ENCODE results near the gene CCDC116.

CCDC116 gene

GRCh38 chr22:21622919-21623647 lies 9.5 kb upstream of the CCDC116 start:
- Mint-ChIP-seq H3K4me1 (peaks cover 74% of the 10 kb centered on the region), H3K27me3 (no peaks in the 10 kb centered on the region), H3K4me3 (no peak overlapping the region), H3K36me3 (peaks cover 29% of the 10 kb centered on the region), H3K27ac (peak overlapping the region; percentile 43), H3K9me3 (no peaks in the 10 kb centered on the region)
- no peak for ATAC-seq

- Mint-ChIP-seq H3K9me3 (no peaks in the 10 kb centered on the region), H3K27ac (no peak overlapping the region), H3K27me3 (no peaks in the 10 kb centered on the region), H3K36me3 (peaks cover 34% of the 10 kb centered on the region), H3K4me1 (peaks cover 80% of the 10 kb centered on the region), H3K4me3 (no peak overlapping the region)
- ATAC-seq, result no peak
These were observed 9.0 kb upstream of the CCDC116 start for GRCh38 chr22:21623648-21623970.

- H3K4me3 Mint-ChIP-seq, result no peak overlapping the region
- no peak for ATAC-seq
- H3K27me3 Mint-ChIP-seq, result no peaks in the 10 kb centered on the region
- peak overlapping the region; percentile 64 for H3K27ac Mint-ChIP-seq
- H3K4me1 Mint-ChIP-seq, result peaks cover 78% of the 10 kb centered on the region
- H3K36me3 Mint-ChIP-seq, result peaks cover 34% of the 10 kb centered on the region
- H3K9me3 Mint-ChIP-seq, result no peaks in the 10 kb centered on the region
These were observed 8.3 kb upstream of the CCDC116 start for GRCh38 chr22:21624120-21624879.

DNA sequence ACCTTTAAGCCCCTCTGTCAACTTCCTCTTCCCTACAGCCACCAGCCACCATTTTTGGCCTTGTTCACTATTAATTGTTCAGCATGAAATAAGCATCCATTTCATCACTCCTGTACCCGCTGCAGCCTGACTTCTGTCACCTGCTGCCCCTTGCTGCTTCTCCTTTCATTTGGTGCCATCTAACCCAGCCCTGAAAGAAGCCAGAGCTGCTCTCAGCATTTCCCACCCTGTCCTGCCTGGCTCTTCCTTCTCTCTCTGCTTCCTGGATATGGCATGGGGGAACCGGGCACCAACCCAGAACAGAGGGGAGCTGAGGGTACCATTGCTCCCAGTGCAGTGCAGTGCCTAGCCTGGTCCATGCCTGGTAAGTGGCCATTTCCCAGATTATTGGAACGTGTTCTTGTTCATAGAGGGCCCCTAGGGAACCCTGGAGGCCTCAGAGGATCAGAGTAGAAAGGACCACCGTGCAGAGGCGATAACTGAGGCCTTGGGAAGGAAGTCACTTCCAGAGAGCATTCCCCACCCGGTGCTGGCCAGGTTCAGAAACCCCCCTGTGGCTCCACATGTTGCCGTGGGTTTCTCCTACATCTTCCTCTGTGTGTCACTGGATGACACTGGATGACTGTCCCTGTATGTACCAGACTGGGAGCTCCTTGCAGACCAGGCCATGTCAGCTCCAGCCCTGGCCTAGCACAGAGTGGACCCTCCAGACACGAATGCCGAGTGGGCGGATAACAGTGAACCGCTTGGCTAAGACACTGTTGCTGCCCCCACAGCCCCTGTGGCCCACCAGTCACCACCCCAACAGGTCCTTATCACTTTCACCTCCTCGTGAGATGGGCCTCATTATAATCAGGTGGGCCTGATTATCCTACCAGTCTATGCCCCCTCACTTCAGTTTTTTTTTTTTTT lies 7.4 kb upstream of the CCDC116 start:
- Mint-ChIP-seq H3K9me3 (no peaks in the 10 kb centered on the region), H3K27ac (peak overlapping the region; percentile 64), H3K4me1 (peaks cover 72% of the 10 kb centered on the region), H3K4me3 (no peak overlapping the region), H3K27me3 (no peaks in the 10 kb centered on the region), H3K36me3 (peaks cover 34% of the 10 kb centered on the region)
- ATAC-seq, result no peak

DNA sequence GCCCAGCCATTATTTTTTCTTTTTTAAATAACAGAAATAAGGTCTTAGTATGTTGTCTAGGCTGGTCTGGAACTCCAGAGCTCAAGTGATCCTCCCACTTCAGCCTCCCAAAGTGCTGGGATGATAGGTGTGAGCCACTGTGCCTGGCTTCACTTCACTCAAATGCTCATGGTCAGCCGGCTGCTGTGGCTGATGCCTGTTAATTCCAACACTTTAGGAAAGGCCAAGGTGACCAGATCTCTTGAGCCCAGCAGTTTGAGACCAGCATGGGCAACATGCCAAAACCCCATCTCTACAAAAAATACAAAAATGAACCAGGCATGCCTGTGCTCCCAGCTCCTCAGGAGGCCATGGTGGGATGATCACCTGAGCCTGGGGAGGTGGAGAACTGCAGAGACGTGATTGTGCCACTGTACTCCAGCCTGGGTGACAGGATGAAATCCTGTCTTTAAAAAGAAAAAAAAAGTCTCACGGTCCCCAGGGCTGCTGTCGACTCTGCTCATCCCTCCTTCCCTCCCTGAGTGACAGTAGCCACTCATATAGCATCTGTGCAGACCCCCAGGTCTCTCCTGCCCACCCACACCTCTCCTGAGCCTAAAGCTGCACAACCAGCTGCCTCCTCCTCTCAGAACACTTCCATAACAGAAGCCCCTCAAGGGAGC lies 6.4 kb upstream of the CCDC116 start:
- no peak for ATAC-seq
- Mint-ChIP-seq H3K9me3 (no peaks in the 10 kb centered on the region), H3K4me3 (no peak overlapping the region), H3K4me1 (peaks cover 65% of the 10 kb centered on the region), H3K27ac (peak overlapping the region; percentile 64), H3K27me3 (no peaks in the 10 kb centered on the region), H3K36me3 (peaks cover 34% of the 10 kb centered on the region)

GRCh38 chr22:21626735-21627469 lies 5.7 kb upstream of the CCDC116 start:
- peaks cover 34% of the 10 kb centered on the region for H3K36me3 Mint-ChIP-seq
- no peak overlapping the region for H3K4me3 Mint-ChIP-seq
- peaks cover 65% of the 10 kb centered on the region for H3K4me1 Mint-ChIP-seq
- ATAC-seq, result no peak
- peak overlapping the region; percentile 26 for H3K27ac Mint-ChIP-seq
- H3K27me3 Mint-ChIP-seq, result no peaks in the 10 kb centered on the region
- no peaks in the 10 kb centered on the region for H3K9me3 Mint-ChIP-seq

GRCh38 chr22:21628386-21629254 lies 3.9 kb upstream of the CCDC116 start:
- H3K36me3 Mint-ChIP-seq, result peaks cover 23% of the 10 kb centered on the region
- no peaks in the 10 kb centered on the region for H3K27me3 Mint-ChIP-seq
- H3K4me3 Mint-ChIP-seq, result peak overlapping the region; percentile 93
- H3K9me3 Mint-ChIP-seq, result no peaks in the 10 kb centered on the region
- peak; percentile 50 for ATAC-seq
- peak overlapping the region; percentile 97 for H3K27ac Mint-ChIP-seq
- peaks cover 66% of the 10 kb centered on the region for H3K4me1 Mint-ChIP-seq

DNA sequence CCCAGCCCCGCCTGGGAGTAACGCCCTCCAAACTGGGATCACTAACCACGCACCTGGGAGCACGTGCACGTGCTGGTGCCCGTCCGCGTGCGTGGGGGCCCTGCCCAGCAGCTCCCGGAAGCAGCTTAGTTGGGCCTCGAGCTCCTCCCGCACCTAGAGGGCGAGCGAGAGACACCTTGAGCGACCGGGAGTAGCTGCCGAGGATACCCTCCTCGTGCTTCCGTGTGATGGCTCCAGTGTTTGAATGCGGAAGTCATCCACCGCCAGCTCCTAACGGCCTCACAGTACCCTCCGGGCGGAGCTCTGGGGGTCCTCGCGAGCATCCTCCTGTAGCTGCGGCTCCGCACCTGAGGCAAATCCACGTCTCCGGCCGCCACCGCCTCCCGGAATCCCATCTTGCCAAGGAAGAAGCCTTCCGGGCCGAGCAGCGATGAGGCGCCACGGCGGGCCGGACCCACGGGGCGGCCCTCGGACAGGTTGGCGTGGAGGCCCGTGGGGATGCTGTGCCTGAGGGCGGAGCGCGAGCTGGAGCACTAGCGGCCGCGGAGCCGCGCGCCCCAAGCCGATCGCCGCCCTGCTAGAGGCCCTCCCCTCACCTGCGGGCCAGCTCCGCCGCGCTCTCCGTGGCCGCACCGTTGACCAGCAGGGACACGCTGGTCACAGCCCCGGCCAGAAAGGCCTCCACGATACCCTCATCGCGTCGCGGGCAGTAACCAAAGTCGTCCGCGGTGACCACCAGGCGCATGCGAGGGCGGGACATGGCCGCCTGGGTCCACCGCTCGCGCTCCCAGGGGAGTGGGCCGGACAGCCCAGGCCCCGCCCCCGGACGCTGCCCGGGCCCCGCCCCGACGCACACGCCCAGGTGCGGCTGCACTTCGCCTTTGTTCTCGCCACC lies 3.1 kb upstream of the CCDC116 start, which contains the start of gene YDJC:
TSS of gene YDJC (minus strand) at position 768 of the 895 bp plus-strand sequence. CDS start at position 760, 8 bp downstream.
- Mint-ChIP-seq H3K4me1 (peaks cover 58% of the 10 kb centered on the region), H3K27ac (peak within 1 kb of the TSS; percentile 97), H3K9me3 (no peaks in the 10 kb centered on the region), H3K27me3 (no peaks in the 10 kb centered on the region), H3K36me3 (peaks cover 23% of the 10 kb centered on the region), H3K4me3 (peak within 1 kb of the TSS; percentile 93)
- peak; percentile 93 for ATAC-seq

DNA sequence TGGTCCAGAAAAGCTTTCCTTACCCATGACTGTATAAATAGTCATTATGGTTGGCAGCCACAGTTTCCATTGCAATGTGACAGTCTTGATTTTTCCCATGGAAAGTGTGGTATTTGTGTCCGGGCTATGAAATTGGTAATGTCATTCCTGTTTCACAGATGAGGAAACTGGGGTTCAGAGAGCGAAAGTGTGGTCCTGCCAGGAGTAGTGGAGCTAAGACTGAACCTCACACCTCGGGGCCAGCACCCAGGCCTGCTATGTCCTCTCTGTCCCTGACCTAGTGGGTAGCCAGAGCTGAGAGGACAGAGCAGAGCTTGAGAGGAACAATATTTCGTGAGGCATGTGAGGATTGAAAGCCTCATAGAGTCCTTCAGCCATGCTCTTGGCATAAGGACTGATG lies 1.5 kb upstream of the CCDC116 start:
- Mint-ChIP-seq H3K9me3 (no peaks in the 10 kb centered on the region), H3K4me3 (no peak overlapping the region), H3K27ac (no peak overlapping the region), H3K4me1 (peaks cover 43% of the 10 kb centered on the region), H3K27me3 (no peaks in the 10 kb centered on the region), H3K36me3 (peaks cover 18% of the 10 kb centered on the region)
- no peak for ATAC-seq

GRCh38 chr22:21632931-21633330 lies 371 bp downstream of the CCDC116 start:
- H3K4me1 Mint-ChIP-seq, result peaks cover 23% of the 10 kb centered on the region
- peaks cover 7% of the 10 kb centered on the region for H3K36me3 Mint-ChIP-seq
- no peaks in the 10 kb centered on the region for H3K9me3 Mint-ChIP-seq
- no peaks in the 10 kb centered on the region for H3K27me3 Mint-ChIP-seq
- no peak overlapping the region for H3K27ac Mint-ChIP-seq
- H3K4me3 Mint-ChIP-seq, result no peak overlapping the region
- no peak for ATAC-seq

DNA sequence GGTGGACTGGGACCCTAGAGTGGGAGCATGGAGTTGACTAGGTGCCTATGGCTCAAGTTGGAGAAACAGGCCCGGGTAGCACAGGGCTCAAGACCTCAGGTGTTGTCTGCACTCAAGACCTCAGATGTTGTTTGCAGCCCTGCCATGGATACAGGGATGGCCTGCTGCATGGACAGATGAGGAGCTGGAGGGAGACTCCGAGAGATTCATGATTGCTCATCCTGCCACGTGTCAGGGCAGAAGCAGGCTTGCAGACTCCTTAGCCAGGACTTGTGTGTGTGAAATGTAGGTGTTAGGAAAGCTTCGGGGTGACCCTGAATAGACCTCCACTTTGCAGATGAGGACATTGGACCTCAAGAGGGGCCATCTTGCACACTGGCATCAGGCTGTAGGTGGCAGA lies 921 bp downstream of the CCDC116 start:
- Mint-ChIP-seq H3K4me3 (no peak overlapping the region), H3K27ac (no peak overlapping the region), H3K36me3 (peaks cover 1% of the 10 kb centered on the region), H3K4me1 (peaks cover 18% of the 10 kb centered on the region), H3K27me3 (no peaks in the 10 kb centered on the region), H3K9me3 (no peaks in the 10 kb centered on the region)
- no peak for ATAC-seq

DNA sequence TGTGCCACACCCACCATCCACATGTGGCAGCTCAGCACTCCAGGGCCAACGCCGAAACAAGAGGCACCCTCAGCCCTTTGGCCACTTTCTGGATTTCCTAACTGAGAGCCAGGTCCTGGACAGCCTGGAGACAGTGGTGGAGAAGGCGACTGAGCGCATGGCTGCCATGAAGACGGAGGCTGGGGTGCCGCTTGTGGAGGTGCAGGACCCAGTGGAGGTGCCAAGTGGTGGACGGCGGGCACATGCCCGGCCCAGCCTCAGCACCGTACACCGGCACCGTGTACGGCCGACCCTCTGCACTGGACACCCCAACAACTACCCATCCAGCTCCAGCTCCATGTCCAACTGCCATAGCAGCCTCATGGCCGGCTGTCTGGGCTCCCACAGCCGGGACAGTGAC lies 1.5 kb downstream of the CCDC116 start:
- Mint-ChIP-seq H3K4me1 (peaks cover 17% of the 10 kb centered on the region), H3K4me3 (no peak overlapping the region), H3K36me3 (no peaks in the 10 kb centered on the region), H3K27me3 (no peaks in the 10 kb centered on the region), H3K27ac (no peak overlapping the region), H3K9me3 (no peaks in the 10 kb centered on the region)
- ATAC-seq, result no peak

- no peak for ATAC-seq
- H3K27me3 Mint-ChIP-seq, result no peaks in the 10 kb centered on the region
- no peak overlapping the region for H3K4me3 Mint-ChIP-seq
- no peak overlapping the region for H3K27ac Mint-ChIP-seq
- peaks cover 17% of the 10 kb centered on the region for H3K4me1 Mint-ChIP-seq
- H3K36me3 Mint-ChIP-seq, result no peaks in the 10 kb centered on the region
- no peaks in the 10 kb centered on the region for H3K9me3 Mint-ChIP-seq
These were observed 2.3 kb downstream of the CCDC116 start for GRCh38 chr22:21634844-21635243.
